AG10803 (cell line): ENCODE data around the gene ABHD12B.
A peak's percentile ranks its signal among the peaks of the same experiment; 100 is the strongest.

Experiments
- DNase-seq: peaks from one replicate; pipeline ENCODE4 v3.0.0; 2010; ENCODE audit warnings: low read depth
- H3K4me3 ChIP-seq: 2 replicates; pipeline ENCODE4 v1.5.1; 2011; ENCODE audit warnings: mild to moderate bottlenecking, low read length, control low read depth
- CTCF ChIP-seq: conservative IDR thresholded peaks from 2 replicates; pipeline ENCODE4 v1.5.1; 2011; ENCODE audit warnings: mild to moderate bottlenecking, low read length, control low read depth, inconsistent platforms

Gene ABHD12B

GRCh38 chr14:50920482-50921230, 48.8 kb downstream of the ABHD12B start:
- no peak for TF ChIP-seq CTCF
- DNase-seq: peak; percentile 93
- H3K4me3 ChIP-seq: no peak overlapping the region

GRCh38 chr14:50922803-50923202, 51.0 kb downstream of the ABHD12B start:
- TF ChIP-seq CTCF: no peak
- no peak overlapping the region for H3K4me3 ChIP-seq
- DNase-seq: no peak

- H3K4me3 ChIP-seq: no peak overlapping the region
- no peak for DNase-seq
- TF ChIP-seq CTCF: no peak
These were observed 52.4 kb downstream of the ABHD12B start for GRCh38 chr14:50924236-50924635.

GRCh38 chr14:50924843-50925242, 53.0 kb downstream of the ABHD12B start:
- no peak for DNase-seq
- TF ChIP-seq CTCF: no peak

GRCh38 chr14:50926851-50927386, 55.1 kb downstream of the ABHD12B start:
- no peak overlapping the region for H3K4me3 ChIP-seq
- no peak for DNase-seq
- TF ChIP-seq CTCF: no peak

More at GRCh38 chr14:50924843-50925242, 53.0 kb downstream of the ABHD12B start:
- no peak overlapping the region for H3K4me3 ChIP-seq

GRCh38 chr14:50928002-50928635, 56.3 kb downstream of the ABHD12B start:
- peak; percentile 81 for DNase-seq

More at GRCh38 chr14:50928002-50928635, 56.3 kb downstream of the ABHD12B start:
- TF ChIP-seq CTCF: no peak
- no peak overlapping the region for H3K4me3 ChIP-seq
